ENCODE data around the gene RPS19BP1. TPM values are rescaled to one million over a fixed set of nuclear protein-coding genes. Genes with fewer than 3 reads are reported as not detected.

Gene RPS19BP1
- polyA plus RNA-seq, 1 experiment: 66.7 TPM

DNA sequence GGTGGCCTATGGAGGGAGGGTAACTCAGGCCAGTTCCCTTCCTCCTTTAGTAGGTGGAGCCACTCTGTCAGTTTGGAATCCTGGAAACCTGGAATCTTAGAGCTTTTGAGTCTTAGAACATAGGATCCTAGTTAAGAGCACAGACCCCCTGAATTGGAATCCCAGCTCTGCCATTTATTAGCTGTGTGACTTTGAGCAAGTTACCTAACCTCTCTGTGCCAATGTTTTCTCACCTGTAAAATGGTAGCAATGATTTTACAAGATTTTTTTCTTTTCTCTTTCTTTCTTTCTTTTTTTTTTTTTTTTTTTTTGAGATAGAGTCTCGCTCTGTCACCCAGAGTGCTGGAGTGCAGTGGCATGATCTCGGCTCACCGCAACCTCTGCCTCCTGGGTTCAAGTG, 20.9 kb upstream of the RPS19BP1 start:
- TF ChIP-seq, protein P1, sequence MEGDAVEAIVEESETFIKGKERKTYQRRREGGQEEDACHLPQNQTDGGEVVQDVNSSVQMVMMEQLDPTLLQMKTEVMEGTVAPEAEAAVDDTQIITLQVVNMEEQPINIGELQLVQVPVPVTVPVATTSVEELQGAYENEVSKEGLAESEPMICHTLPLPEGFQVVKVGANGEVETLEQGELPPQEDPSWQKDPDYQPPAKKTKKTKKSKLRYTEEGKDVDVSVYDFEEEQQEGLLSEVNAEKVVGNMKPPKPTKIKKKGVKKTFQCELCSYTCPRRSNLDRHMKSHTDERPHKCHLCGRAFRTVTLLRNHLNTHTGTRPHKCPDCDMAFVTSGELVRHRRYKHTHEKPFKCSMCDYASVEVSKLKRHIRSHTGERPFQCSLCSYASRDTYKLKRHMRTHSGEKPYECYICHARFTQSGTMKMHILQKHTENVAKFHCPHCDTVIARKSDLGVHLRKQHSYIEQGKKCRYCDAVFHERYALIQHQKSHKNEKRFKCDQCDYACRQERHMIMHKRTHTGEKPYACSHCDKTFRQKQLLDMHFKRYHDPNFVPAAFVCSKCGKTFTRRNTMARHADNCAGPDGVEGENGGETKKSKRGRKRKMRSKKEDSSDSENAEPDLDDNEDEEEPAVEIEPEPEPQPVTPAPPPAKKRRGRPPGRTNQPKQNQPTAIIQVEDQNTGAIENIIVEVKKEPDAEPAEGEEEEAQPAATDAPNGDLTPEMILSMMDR (IDR thresholded peaks at IDR 0.05; ENCODE audit: insufficient read depth, low read depth, low read length): no peak
- CTCF ChIA-PET: no interaction called here
- no peaks in the 10 kb centered on the region for H3K36me3 ChIP-seq (ENCODE audit: control insufficient read depth, insufficient read depth, low read length)
- DNase-seq (ENCODE audit: low read depth): no peak
- POLR2A ChIA-PET: no interaction called here
- no peak overlapping the region for H3K4me3 ChIP-seq (ENCODE audit: low read depth, low read length)
- peaks cover 27% of the 10 kb centered on the region for H3K27me3 ChIP-seq (ENCODE audit: control insufficient read depth, insufficient read depth, low read length)

DNA sequence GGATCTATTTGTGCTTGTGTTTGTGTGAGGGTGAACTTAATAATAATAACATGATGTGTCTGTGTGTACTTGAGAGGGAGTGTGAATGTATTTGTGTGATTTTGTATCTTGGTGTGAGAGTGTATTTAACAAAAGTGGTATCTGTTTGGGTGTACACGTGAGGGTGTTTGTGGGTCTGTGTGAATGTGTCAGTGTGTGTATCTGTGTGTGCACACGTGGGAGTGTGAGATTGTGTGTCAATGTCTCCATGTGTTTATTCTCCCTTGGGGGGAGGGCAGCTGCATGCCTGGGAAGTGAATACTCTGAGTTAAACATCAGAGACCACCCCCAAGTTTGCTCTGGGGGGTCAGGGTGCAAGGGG, 15.0 kb upstream of the RPS19BP1 start:
- no peak for DNase-seq (ENCODE audit: low read depth)
- POLR2A ChIA-PET: no interaction called here
- TF ChIP-seq, protein P1 (IDR thresholded peaks at IDR 0.05; ENCODE audit: insufficient read depth, low read depth, low read length): no peak
- CTCF ChIA-PET: interaction anchor here (0.6 to 24.6 kb wide), 4 partner anchors 13 to 484 kb away, joined by 3 to 476 read pairs (median 20); no protein-coding TSS in a partner anchor
- Histone ChIP-seq H3K27me3 (ENCODE audit: control insufficient read depth, insufficient read depth, low read length) (peaks cover 5% of the 10 kb centered on the region), H3K36me3 (ENCODE audit: control insufficient read depth, insufficient read depth, low read length) (no peaks in the 10 kb centered on the region), H3K4me3 (ENCODE audit: low read depth, low read length) (no peak overlapping the region)

DNA sequence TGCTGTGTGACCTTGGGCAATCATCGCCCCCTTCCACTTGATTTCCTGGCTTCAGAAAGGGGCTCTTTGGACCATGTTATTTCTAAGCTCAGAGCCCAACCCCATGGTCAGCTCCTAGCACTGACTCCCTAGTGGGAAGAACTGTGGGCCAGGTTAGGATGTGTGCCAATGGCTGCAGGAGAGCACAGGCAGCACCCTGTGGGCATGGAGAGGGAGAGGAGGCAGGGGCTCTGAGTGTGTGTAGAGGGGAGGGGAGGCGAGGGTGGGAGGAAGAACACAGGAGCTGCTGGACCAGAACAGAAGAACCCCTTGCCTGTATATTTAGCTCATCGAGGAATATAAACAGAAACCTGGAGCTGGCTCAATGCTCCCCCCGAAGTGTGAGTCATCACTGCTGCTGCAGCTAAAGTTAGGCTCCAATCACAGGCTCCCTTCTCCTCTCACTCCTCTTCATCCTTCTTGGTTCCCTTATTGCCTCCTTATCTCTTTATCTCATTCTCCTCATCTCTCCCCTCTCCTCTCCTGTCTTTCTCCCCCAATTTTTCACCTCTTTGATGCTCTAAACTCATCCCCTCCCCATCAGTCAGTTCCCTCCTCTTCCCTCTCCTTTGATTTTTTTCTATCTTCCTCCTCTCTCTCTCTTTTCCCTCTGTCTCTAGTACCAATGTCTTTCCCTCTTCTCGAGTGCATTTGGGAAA, 14.5 kb upstream of the RPS19BP1 start:
- no peak overlapping the region for H3K4me3 ChIP-seq (ENCODE audit: low read depth, low read length)
- CTCF ChIA-PET: interaction anchor here (0.6 to 24.6 kb wide), 4 partner anchors 12 to 484 kb away, joined by 3 to 476 read pairs (median 20); no protein-coding TSS in a partner anchor
- peaks cover 4% of the 10 kb centered on the region for H3K27me3 ChIP-seq (ENCODE audit: control insufficient read depth, insufficient read depth, low read length)
- POLR2A ChIA-PET: no interaction called here
- TF ChIP-seq, protein P1 (IDR thresholded peaks at IDR 0.05; ENCODE audit: insufficient read depth, low read depth, low read length): no peak
- H3K36me3 ChIP-seq (ENCODE audit: control insufficient read depth, insufficient read depth, low read length): no peaks in the 10 kb centered on the region
- no peak for DNase-seq (ENCODE audit: low read depth)

DNA sequence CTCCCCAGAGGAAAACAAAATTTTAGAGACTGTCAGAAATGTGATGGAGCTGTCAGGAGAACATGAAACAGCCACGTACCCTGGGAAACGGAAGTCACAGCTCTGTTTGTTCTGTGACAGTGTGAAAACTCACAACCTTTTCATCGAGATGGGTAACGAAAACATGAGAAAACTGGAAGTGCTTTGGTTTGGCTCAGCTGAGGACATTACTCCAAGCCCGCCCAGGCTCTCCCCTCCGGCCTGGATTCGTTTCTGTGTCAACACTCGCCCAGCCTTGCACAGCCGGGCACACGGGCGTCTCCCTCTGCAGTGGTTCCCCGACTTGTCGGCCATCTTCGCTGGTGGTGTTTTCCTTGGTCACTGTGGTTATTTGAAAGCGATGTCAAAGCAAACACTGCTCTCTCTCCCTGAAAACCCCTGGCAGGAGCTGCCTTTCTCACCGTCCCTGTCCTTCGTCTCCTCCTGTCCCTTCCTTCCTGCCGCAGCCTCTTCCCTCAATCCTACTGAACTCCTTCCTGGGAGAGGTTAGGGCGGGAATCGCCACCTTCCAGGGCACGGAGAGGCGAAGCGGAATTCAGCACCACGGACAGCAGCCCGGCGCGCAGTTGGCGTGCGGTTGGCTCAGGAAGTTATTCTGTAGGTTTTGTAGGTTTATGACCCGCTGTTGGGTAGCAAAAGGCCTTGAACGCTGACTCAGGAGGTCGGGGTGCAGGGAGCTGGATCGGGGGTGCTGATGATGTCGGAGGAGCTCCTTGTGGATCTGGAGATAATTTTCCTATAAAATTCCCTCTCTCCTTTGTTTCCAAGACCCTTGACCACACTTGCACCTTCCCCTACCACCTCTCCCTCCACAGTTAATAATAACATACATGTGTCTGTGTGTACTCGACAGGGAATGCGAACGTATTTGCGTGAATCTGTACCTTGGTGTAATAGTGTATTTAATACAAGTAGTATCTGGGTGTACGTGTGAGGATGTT, 13.1 kb upstream of the RPS19BP1 start:
- CTCF ChIA-PET: interaction anchor here (5.4 to 24.6 kb wide), 2 partner anchors 11 to 485 kb away, joined by 36 to 476 read pairs; no protein-coding TSS in a partner anchor
- H3K4me3 ChIP-seq (ENCODE audit: low read depth, low read length): no peak overlapping the region
- no peak for DNase-seq (ENCODE audit: low read depth)
- H3K36me3 ChIP-seq (ENCODE audit: control insufficient read depth, insufficient read depth, low read length): no peaks in the 10 kb centered on the region
- peaks cover 1% of the 10 kb centered on the region; the same call in 1 of the 2 replicates for H3K27me3 ChIP-seq (ENCODE audit: control insufficient read depth, insufficient read depth, low read length)
- POLR2A ChIA-PET: no interaction called here
- TF ChIP-seq, protein P1 (IDR thresholded peaks at IDR 0.05; ENCODE audit: insufficient read depth, low read depth, low read length): no peak

DNA sequence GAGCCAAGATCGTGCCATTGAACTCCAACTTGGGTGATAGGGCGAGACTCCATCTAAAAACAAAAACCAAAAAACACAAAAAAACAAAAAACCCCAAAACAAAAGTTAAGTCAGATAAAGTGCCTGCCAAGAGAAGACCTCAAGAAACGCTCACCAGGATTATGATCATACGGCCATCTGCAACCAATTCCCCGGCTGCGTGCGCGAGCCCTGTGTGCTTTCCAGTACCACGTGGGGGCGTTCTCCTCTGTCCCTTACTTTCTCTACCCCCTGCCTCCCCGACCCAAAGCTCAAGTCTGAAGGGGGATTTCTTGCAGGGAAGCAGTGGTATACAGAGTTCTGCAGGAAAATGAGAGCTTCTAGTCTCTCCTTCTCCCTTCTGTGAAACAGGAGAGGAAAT, 10.5 kb upstream of the RPS19BP1 start:
- peaks cover 3% of the 10 kb centered on the region; the same call in 1 of the 2 replicates for H3K27me3 ChIP-seq (ENCODE audit: control insufficient read depth, insufficient read depth, low read length)
- no peak overlapping the region for H3K4me3 ChIP-seq (ENCODE audit: low read depth, low read length)
- CTCF ChIA-PET: interaction anchor here (0.6 to 24.6 kb wide), 7 partner anchors 8 to 633 kb away, joined by 3 to 476 read pairs (median 3); no protein-coding TSS in a partner anchor
- TF ChIP-seq, protein P1 (IDR thresholded peaks at IDR 0.05; ENCODE audit: insufficient read depth, low read depth, low read length): peak; percentile 60
- H3K36me3 ChIP-seq (ENCODE audit: control insufficient read depth, insufficient read depth, low read length): no peaks in the 10 kb centered on the region
- POLR2A ChIA-PET: no interaction called here
- DNase-seq (ENCODE audit: low read depth): no peak

Data from BJ (cell line).